MV-4-11 (cell line): ENCODE measurements around the gene EXOC3L4.

Source experiments
- DNase-seq: peaks from one replicate; lab custom pipeline; 2025; lab: John Stamatoyannopoulos, UW

Gene EXOC3L4

GRCh38 chr14:103133210-103134140 is 39.0 kb downstream of the EXOC3L4 start:
- DNase-seq = no peak

- DNase-seq = no peak
These were observed 39.9 kb downstream of the EXOC3L4 start for GRCh38 chr14:103134405-103134804.

GRCh38 chr14:103134919-103135318 is 40.4 kb downstream of the EXOC3L4 start:
- DNase-seq = no peak

- DNase-seq = no peak
These were observed 41.1 kb downstream of the EXOC3L4 start for GRCh38 chr14:103135333-103136260.

GRCh38 chr14:103136388-103137271 is 42.1 kb downstream of the EXOC3L4 start:
- peak; percentile 35 for DNase-seq

- DNase-seq = no peak
These were observed 43.3 kb downstream of the EXOC3L4 start for GRCh38 chr14:103137689-103138300.

GRCh38 chr14:103138301-103139131 is 44.0 kb downstream of the EXOC3L4 start:
- DNase-seq = no peak

GRCh38 chr14:103139132-103140025 is 44.9 kb downstream of the EXOC3L4 start:
- no peak for DNase-seq

- DNase-seq = no peak
These were observed 46.0 kb downstream of the EXOC3L4 start for GRCh38 chr14:103140316-103141109.

- DNase-seq = peak; percentile 22
These were observed 46.7 kb downstream of the EXOC3L4 start for GRCh38 chr14:103141117-103141796.

- no peak for DNase-seq
These were observed 47.5 kb downstream of the EXOC3L4 start for GRCh38 chr14:103142026-103142425.

- no peak for DNase-seq
These were observed 48.3 kb downstream of the EXOC3L4 start for GRCh38 chr14:103142721-103143302.

- DNase-seq = no peak
These were observed 49.0 kb downstream of the EXOC3L4 start for GRCh38 chr14:103143506-103143905.

GRCh38 chr14:103144085-103144484 is 49.6 kb downstream of the EXOC3L4 start:
- DNase-seq = no peak

GRCh38 chr14:103146141-103146709 is 51.7 kb downstream of the EXOC3L4 start:
- DNase-seq = no peak

GRCh38 chr14:103149351-103150237 is 55.1 kb downstream of the EXOC3L4 start:
- no peak for DNase-seq
